Neural crest cell (in vitro differentiated cells): Measurements from ENCODE around the gene CEP128. TPM values are rescaled to one million over a fixed set of nuclear protein-coding genes. Genes with fewer than 3 reads are reported as not detected.

Experiments
- DNase-seq: peaks from one replicate; pipeline ENCODE4 v3.0.0; 2021; ENCODE audit warnings: low read depth, mixed read lengths, low spot score
- H3K27ac Mint-ChIP-seq: one replicate; pipeline ENCODE4 v1.8.0; 2021; ENCODE audit warnings: mild to moderate bottlenecking, mixed read lengths; ENCODE audit not compliant: unreplicated experiment
- H3K27me3 Mint-ChIP-seq: 2 replicates; pipeline ENCODE4 v1.8.0; 2021; ENCODE audit warnings: low read depth, mild to moderate bottlenecking, mixed read lengths
- H3K36me3 Mint-ChIP-seq: 2 replicates; pipeline ENCODE4 v1.8.0; 2021; ENCODE audit warnings: low read depth, mild to moderate bottlenecking, mixed read lengths
- H3K4me1 Mint-ChIP-seq: 2 replicates; pipeline ENCODE4 v1.8.0; 2021; ENCODE audit warnings: mixed read lengths
- H3K4me3 Mint-ChIP-seq: one replicate; pipeline ENCODE4 v1.8.0; 2021; ENCODE audit warnings: mild to moderate bottlenecking, mixed read lengths
- H3K9me3 Mint-ChIP-seq: 2 replicates; pipeline ENCODE4 v1.8.0; 2021; ENCODE audit warnings: mixed read lengths
- total RNA-seq: library from RNA; stranded (reverse); gene quantifications from 2 replicates; pipeline ENCODE4 v1.2.1, GENCODE V29; 2021
- TF ChIP-seq, protein P1 (sequence below): fragments of 200-600 bp; sonication (generic); conservative IDR thresholded peaks from 2 replicates; pipeline ENCODE4 v1.5.0; 2021; ENCODE audit warnings: antibody characterized with exemption, mild to moderate bottlenecking

CEP128 gene
- total RNA-seq, 1 donor from 2014 or later: 25.8 TPM

DNA sequence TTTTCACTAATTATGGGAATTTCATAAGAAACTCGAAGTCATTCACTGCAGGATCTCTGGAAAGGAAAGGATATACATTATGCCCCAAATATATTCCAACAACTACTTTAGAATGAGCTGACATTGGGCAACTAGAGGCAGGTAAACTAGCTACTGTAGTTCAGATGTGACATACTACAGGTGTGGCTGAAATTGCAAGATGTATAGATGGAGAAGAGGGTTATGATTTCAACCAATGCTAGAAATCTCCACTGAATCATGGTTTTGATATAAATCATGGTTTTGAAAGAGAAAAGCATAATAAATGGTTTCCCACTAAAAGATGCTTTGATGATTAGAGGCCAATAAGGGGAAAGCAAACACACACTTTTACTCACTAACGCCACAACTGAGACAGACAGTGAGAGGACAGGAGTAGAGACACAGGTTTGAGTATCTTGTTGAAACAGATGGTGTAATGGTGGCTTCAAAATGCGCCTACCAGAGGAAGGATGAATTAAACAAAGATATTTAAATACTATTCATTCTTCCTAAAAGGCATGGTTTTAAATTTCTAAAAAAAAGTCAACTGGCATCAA lies 434.2 kb downstream of the CEP128 start:
- Mint-ChIP-seq H3K27ac (no peak overlapping the region), H3K27me3 (no peaks in the 10 kb centered on the region), H3K9me3 (peaks cover 8% of the 10 kb centered on the region), H3K4me3 (no peak overlapping the region), H3K4me1 (no peaks in the 10 kb centered on the region), H3K36me3 (peaks cover 11% of the 10 kb centered on the region)
- TF ChIP-seq, protein P1, sequence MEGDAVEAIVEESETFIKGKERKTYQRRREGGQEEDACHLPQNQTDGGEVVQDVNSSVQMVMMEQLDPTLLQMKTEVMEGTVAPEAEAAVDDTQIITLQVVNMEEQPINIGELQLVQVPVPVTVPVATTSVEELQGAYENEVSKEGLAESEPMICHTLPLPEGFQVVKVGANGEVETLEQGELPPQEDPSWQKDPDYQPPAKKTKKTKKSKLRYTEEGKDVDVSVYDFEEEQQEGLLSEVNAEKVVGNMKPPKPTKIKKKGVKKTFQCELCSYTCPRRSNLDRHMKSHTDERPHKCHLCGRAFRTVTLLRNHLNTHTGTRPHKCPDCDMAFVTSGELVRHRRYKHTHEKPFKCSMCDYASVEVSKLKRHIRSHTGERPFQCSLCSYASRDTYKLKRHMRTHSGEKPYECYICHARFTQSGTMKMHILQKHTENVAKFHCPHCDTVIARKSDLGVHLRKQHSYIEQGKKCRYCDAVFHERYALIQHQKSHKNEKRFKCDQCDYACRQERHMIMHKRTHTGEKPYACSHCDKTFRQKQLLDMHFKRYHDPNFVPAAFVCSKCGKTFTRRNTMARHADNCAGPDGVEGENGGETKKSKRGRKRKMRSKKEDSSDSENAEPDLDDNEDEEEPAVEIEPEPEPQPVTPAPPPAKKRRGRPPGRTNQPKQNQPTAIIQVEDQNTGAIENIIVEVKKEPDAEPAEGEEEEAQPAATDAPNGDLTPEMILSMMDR: no peak
- no peak for DNase-seq

GRCh38 chr14:80504781-80505180 lies 436.8 kb downstream of the CEP128 start:
- DNase-seq: no peak
- Mint-ChIP-seq H3K4me1 (no peaks in the 10 kb centered on the region), H3K27ac (no peak overlapping the region), H3K9me3 (peaks cover 3% of the 10 kb centered on the region), H3K36me3 (peaks cover 8% of the 10 kb centered on the region), H3K27me3 (no peaks in the 10 kb centered on the region), H3K4me3 (no peak overlapping the region)
- TF ChIP-seq, protein P1: no peak

GRCh38 chr14:80498533-80498932 lies 443.0 kb downstream of the CEP128 start:
- H3K27ac Mint-ChIP-seq: peak overlapping the region; percentile 9
- no peak overlapping the region for H3K4me3 Mint-ChIP-seq
- H3K36me3 Mint-ChIP-seq: no peaks in the 10 kb centered on the region
- no peaks in the 10 kb centered on the region for H3K27me3 Mint-ChIP-seq
- TF ChIP-seq, protein P1: no peak
- H3K9me3 Mint-ChIP-seq: no peaks in the 10 kb centered on the region
- no peak for DNase-seq
- H3K4me1 Mint-ChIP-seq: no peaks in the 10 kb centered on the region

DNA sequence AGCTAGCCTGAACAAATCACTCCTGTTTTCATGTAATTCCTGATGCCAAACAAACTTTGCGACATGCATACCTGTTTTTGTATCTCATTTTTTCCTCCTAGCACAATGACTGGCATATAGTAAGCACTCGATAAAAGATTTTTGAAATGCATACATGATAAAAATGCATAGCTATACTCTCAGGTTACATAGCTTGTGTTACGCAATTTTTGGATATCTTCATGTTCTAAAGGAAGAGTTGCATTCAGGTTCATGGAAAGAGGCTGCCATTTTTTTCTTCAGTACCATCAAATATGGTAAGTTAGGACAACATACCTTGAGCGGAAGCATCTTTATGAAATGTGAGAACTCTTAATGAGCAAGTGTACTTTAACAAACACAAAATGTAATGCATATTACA lies 445.4 kb downstream of the CEP128 start:
- no peak overlapping the region for H3K27ac Mint-ChIP-seq
- no peaks in the 10 kb centered on the region for H3K27me3 Mint-ChIP-seq
- TF ChIP-seq, protein P1: no peak
- H3K4me1 Mint-ChIP-seq: peaks cover 4% of the 10 kb centered on the region
- DNase-seq: no peak
- H3K4me3 Mint-ChIP-seq: no peak overlapping the region
- no peaks in the 10 kb centered on the region for H3K36me3 Mint-ChIP-seq
- no peaks in the 10 kb centered on the region for H3K9me3 Mint-ChIP-seq

DNA sequence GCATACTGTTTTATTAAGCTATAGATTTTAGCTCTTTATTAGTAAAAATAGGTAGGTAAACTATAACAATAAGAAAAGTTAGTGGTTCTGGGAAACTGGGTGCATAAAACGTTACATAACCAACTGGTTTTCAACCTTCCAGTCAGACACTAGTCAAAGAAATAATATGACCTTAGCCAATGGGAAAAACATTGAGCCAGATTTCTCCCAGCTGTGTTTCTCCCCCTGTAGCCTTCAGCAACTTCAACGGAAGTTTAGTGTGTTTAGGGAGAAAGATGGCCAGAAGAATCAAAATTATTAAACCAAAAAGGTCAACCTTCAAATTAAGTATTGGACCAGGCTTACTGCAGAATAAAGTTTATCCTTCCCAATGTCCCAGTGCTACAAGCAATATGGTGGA lies 446.8 kb downstream of the CEP128 start:
- TF ChIP-seq, protein P1: no peak
- peaks cover 6% of the 10 kb centered on the region for H3K4me1 Mint-ChIP-seq
- H3K9me3 Mint-ChIP-seq: no peaks in the 10 kb centered on the region
- no peak overlapping the region for H3K4me3 Mint-ChIP-seq
- H3K36me3 Mint-ChIP-seq: peaks cover 2% of the 10 kb centered on the region
- H3K27ac Mint-ChIP-seq: no peak overlapping the region
- H3K27me3 Mint-ChIP-seq: no peaks in the 10 kb centered on the region
- no peak for DNase-seq
